ENCODE data around the gene PRKG1. TPM values are rescaled to one million over a fixed set of nuclear protein-coding genes. Genes with fewer than 3 reads are reported as not detected.
"Not testable (repeated sequence)": the region's sequence is repeated elsewhere in the genome, so short reads cannot be mapped to it uniquely, and the experiment has no call there.

Gene PRKG1
- total RNA-seq, 1 experiment from 2014 or later: 0.09 TPM

DNA sequence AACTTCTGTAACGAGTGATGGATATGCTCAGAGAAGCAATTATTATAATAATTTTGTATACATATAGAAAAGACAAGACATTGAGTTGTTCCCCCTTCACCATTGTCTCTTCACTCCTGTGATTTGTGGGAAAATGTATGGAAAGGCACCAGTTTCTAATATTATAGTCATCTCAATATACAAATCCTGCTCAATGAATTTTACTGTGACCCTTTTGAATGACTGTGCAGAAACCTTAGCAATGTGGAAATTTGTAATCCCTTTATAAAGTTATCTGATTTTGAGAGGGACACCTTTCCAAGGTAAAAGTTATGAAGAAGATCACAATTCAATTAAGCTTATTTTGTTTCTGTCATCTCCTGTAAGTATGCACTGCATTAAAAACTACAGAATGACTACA lies 1165.5 kb downstream of the PRKG1 start:
- no peak for TF ChIP-seq CTCF (IDR thresholded peaks at IDR 0.05; ENCODE audit: insufficient read depth in 1 of 2, low read depth in 1 of 2, low read length in 1 of 2, severe bottlenecking in 1 of 2, unreplicated experiment in 1 of 2)
- Mint-ChIP-seq H3K4me3 (ENCODE audit: unreplicated experiment) (no peak overlapping the region), H3K4me1 (ENCODE audit: low read depth, unreplicated experiment) (no peaks in the 10 kb centered on the region), H3K27me3 (ENCODE audit: insufficient read depth, unreplicated experiment) (no peaks in the 10 kb centered on the region), H3K9me3 (ENCODE audit: unreplicated experiment) (no peaks in the 10 kb centered on the region), H3K27ac (ENCODE audit: unreplicated experiment) (no peak overlapping the region), H3K36me3 (ENCODE audit: insufficient read depth, unreplicated experiment) (no peaks in the 10 kb centered on the region)
- CTCF ChIA-PET: no interaction called here
- BruUV-seq (replicated peaks): no TSS peak
- no peaks in the 10 kb centered on the region for H3K27me3 ChIP-seq (replicated peaks; ENCODE audit: control insufficient read depth, insufficient read depth, low read length)
- POLR2A ChIA-PET: no interaction called here
- no peaks in the 10 kb centered on the region for H3K4me1 ChIP-seq
- H3K4me3 ChIP-seq (ENCODE audit: low read depth, low read length): no peak overlapping the region
- no peaks in the 10 kb centered on the region for H3K36me3 ChIP-seq (ENCODE audit: control insufficient read depth, insufficient read depth, low read length)
- DNase-seq: no peak
- intact Hi-C loops (cut with micrococcal nuclease; ENCODE audit: unreplicated experiment): no loop called here
- no peaks in the 10 kb centered on the region for H3K9me3 ChIP-seq

DNA sequence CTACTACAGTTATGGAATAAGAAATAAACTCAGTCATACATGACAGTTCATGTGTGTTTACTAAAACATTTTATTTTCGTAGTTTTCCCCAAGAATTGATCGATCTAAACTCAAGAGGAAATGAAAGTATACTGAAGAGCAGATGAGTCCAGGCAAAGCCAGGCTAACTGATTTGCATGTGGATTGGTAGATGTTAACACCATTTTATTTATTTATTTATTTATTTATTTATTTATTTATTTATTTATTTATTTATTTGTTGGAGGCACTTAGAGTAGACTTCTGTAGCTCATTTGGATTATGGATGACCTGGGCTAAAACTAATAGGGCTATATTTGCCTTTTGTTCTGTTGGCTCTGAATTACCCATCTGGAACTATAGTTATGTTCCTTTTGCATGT lies 1171.3 kb downstream of the PRKG1 start:
- Mint-ChIP-seq H3K27ac (ENCODE audit: unreplicated experiment) (no peak overlapping the region), H3K36me3 (ENCODE audit: insufficient read depth, unreplicated experiment) (no peaks in the 10 kb centered on the region), H3K9me3 (ENCODE audit: unreplicated experiment) (no peaks in the 10 kb centered on the region), H3K4me1 (ENCODE audit: low read depth, unreplicated experiment) (no peaks in the 10 kb centered on the region), H3K4me3 (ENCODE audit: unreplicated experiment) (no peak overlapping the region), H3K27me3 (ENCODE audit: insufficient read depth, unreplicated experiment) (no peaks in the 10 kb centered on the region)
- CTCF ChIA-PET: no interaction called here
- H3K36me3 ChIP-seq (ENCODE audit: control insufficient read depth, insufficient read depth, low read length): no peaks in the 10 kb centered on the region
- no peak overlapping the region for H3K4me3 ChIP-seq (ENCODE audit: low read depth, low read length)
- intact Hi-C loops (cut with micrococcal nuclease; ENCODE audit: unreplicated experiment): no loop called here
- H3K9me3 ChIP-seq: no peaks in the 10 kb centered on the region
- TF ChIP-seq CTCF (IDR thresholded peaks at IDR 0.05; ENCODE audit: insufficient read depth in 1 of 2, low read depth in 1 of 2, low read length in 1 of 2, severe bottlenecking in 1 of 2, unreplicated experiment in 1 of 2): no peak
- no peak for DNase-seq
- BruUV-seq (replicated peaks): no TSS peak
- no peaks in the 10 kb centered on the region for H3K4me1 ChIP-seq
- no peaks in the 10 kb centered on the region for H3K27me3 ChIP-seq (replicated peaks; ENCODE audit: control insufficient read depth, insufficient read depth, low read length)
- POLR2A ChIA-PET: no interaction called here

DNA sequence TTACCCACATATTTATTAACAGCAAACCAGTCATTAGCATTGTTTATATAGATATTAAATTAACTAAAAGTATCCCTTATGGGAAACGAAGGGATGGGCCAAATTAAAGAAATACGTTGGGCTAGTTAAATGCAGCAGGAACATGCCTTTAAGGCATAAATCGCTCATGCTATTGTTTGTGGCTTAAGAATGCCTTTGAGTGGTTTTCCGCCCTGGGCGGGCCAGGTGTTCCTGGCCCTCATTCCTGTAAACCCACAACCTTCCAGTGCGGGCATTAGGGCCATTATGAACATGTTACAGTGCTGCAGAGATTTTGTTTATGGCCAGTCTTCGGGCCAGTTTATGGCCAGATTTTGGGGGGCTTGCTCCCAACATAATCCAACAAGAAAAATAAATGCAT lies 1173.6 kb downstream of the PRKG1 start:
- H3K4me1 ChIP-seq; H3K4me3 ChIP-seq (ENCODE audit: low read depth, low read length); H3K36me3 ChIP-seq (ENCODE audit: control insufficient read depth, insufficient read depth, low read length); H3K4me1 Mint-ChIP-seq (ENCODE audit: low read depth, unreplicated experiment); CTCF ChIA-PET; H3K27me3 Mint-ChIP-seq (ENCODE audit: insufficient read depth, unreplicated experiment); POLR2A ChIA-PET; DNase-seq; H3K27me3 ChIP-seq (replicated peaks; ENCODE audit: control insufficient read depth, insufficient read depth, low read length); intact Hi-C loops (cut with micrococcal nuclease; ENCODE audit: unreplicated experiment); H3K36me3 Mint-ChIP-seq (ENCODE audit: insufficient read depth, unreplicated experiment); H3K4me3 Mint-ChIP-seq (ENCODE audit: unreplicated experiment); H3K9me3 ChIP-seq; H3K27ac Mint-ChIP-seq (ENCODE audit: unreplicated experiment); H3K9me3 Mint-ChIP-seq (ENCODE audit: unreplicated experiment); BruUV-seq (replicated peaks): not testable (repeated sequence)

DNA sequence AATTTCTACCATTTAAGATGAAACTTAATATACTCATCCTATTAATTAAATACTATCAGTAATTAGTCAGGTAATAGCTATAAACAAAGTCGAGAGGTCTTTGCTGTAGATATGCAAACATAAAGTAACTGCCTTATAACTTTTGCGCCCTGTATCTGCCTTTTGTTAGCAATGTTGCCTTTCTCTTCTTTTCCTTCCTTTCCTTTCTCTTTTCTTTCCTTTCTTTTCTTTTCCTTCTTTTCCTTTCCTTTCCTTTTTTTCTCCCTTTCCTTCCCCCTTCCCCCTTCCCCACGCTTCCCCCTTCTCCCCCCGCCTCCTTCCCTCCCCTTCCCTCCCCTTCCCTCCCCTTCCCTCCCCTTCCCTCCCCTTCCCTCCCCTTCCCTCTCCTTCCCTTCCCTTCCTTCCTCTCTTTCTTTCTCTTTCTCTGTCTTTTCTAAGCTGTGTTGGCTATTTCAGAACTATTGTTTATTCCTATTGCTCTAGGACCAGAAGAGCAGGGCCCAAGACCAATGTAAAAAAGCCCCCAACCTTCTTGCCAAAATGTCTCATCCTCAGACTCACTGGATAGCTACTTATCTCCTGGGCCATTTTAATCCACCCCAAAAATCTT lies 1174.5 kb downstream of the PRKG1 start:
- BruUV-seq (replicated peaks): no TSS peak
- intact Hi-C loops (cut with micrococcal nuclease; ENCODE audit: unreplicated experiment): no loop called here
- CTCF ChIA-PET: no interaction called here
- Histone ChIP-seq H3K9me3 (no peaks in the 10 kb centered on the region), H3K4me3 (ENCODE audit: low read depth, low read length) (no peak overlapping the region), H3K36me3 (ENCODE audit: control insufficient read depth, insufficient read depth, low read length) (no peaks in the 10 kb centered on the region), H3K4me1 (no peaks in the 10 kb centered on the region), H3K27me3 (replicated peaks; ENCODE audit: control insufficient read depth, insufficient read depth, low read length) (no peaks in the 10 kb centered on the region)
- Mint-ChIP-seq H3K27me3 (ENCODE audit: insufficient read depth, unreplicated experiment) (no peaks in the 10 kb centered on the region), H3K4me1 (ENCODE audit: low read depth, unreplicated experiment) (no peaks in the 10 kb centered on the region), H3K27ac (ENCODE audit: unreplicated experiment) (no peak overlapping the region), H3K9me3 (ENCODE audit: unreplicated experiment) (no peaks in the 10 kb centered on the region), H3K36me3 (ENCODE audit: insufficient read depth, unreplicated experiment) (no peaks in the 10 kb centered on the region), H3K4me3 (ENCODE audit: unreplicated experiment) (no peak overlapping the region)
- DNase-seq: no peak
- POLR2A ChIA-PET: no interaction called here
- TF ChIP-seq CTCF (IDR thresholded peaks at IDR 0.05; ENCODE audit: insufficient read depth in 1 of 2, low read depth in 1 of 2, low read length in 1 of 2, severe bottlenecking in 1 of 2, unreplicated experiment in 1 of 2): no peak

Measured in Caco-2 (cell line).